Effector CD4-positive, alpha-beta T cell (primary cell): Measurements from ENCODE around the gene SKOR2.
"Not testable (repeated sequence)": the region's sequence is repeated elsewhere in the genome, so short reads cannot be mapped to it uniquely, and the experiment has no call there.

Experiments
- DNase-seq: peaks from one replicate; pipeline ENCODE4 v3.0.0-alpha.2; 2020

Gene SKOR2

DNA sequence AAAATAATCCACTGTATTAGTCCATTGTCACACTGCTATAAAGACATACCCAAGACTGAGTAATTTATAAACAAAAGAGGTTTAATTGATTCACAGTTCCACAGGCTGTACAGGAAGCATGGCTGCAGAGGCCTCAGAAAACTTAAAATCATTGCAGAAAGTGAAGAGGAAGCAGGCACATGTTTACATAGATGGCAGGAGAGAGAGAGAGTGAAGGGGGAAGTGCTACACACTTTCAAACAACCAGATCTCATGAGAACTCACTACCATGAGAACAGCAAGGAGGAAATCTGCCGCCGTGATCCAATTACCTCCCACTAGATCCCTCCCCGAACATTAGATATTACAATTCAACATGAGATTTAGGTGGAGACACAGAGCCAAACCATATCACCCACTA lies 55.5 kb downstream of the SKOR2 start:
- DNase-seq: not testable (repeated sequence)

DNA sequence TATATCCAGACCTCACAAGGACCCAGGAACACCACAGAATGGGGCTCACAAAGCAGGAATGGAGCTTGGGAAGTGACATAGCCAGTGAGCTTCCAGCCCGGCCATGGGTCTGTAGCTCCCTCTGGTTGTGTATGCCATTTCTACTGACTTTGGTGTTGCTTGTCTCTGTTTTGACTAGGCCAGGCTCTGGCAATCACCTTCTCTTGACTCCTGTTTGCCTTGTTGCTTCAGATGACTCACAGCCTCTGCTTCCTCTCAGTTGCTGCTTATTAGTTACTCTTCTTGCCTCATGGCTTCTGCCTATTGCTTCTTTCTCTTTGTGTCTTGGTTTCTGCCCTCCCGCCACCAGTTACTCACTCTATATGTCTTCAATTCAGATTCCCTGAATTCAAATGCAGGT lies 59.5 kb downstream of the SKOR2 start:
- no peak for DNase-seq

DNA sequence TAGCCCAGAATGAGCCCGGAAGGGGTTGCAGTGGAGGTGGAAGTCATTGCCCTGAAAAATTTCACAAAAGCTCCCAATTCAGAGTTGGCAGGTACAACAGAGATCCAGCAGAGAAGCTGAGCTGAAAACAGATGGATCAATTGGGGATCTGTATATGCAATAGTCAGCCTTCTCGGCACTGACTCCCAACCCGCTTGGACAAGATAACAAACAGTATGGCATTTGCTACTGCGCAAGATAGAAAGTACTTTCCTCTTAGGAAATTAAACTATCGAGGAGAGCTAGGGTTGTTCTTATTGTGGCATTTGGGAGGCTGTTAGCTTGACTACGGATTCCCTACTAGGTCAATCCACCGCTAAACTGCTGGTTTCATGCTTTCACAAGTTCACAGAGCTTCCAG lies 63.7 kb downstream of the SKOR2 start:
- DNase-seq: no peak

DNA sequence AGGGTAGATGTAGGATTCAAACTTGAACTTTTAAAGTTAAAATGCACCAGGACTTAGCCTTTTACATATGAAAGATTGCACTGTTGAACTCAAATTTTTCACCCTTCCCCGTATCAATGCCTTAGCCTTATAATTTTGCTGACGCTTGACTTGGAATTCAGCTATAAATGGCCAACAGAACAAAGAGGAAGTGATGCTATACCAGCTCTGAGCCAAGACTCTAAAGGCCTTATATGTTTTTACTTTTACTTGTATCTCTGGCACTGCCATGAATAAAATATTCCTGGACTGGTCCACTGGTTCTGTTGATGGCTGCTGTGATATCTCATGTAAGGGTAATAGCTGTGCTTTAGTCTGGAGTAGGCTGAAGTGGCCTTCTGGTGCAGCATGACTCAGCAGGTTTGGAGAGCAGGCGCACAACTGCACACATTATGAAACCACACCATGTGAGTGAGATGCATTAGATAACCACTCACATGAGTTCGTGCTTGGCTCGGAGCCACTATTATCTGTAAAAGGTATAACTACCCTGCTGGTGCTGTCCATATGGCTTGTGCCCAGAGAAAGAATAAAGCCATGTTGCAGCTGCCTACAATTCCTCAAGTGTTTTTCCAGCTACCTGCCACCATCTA lies 66.9 kb downstream of the SKOR2 start:
- DNase-seq: no peak

DNA sequence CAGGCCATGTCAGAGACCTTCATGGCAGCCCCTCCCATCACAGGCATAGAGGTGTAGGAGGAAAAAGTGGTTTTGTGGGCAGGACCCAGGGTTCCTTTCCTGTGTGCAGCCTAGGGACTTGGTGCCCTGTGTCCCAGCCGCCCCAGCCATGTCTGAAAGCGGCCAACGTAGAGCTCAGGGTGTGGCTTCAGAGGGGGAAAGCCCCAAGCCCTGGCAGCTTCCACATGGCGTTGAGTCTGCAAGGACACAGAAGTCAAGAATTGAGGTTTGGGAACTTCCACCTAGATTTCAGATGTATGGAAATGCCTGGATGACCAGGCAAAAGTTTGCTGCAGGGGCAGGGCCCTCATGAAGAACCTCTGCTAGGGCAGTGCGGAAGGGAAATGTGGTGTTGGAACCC lies 69.3 kb downstream of the SKOR2 start:
- not testable (repeated sequence) for DNase-seq

DNA sequence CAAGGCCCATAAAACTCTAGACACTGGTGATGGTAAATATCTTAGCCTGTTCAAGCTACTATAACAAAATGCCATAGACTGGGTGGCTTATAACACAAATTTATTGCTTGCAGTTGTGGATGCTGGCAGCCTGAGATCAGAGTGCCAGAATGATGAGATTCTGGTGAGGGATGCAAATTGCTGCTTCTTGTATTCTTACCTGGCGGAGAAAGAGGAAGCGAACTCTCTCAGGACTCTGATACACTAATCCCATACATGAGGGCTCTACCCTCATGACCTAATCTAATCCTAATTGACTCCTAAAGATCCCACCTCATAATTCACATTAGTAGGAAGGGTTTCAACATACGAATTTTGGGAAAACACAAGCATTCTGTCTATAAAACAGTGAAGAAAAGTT lies 70.7 kb downstream of the SKOR2 start:
- no peak for DNase-seq

DNA sequence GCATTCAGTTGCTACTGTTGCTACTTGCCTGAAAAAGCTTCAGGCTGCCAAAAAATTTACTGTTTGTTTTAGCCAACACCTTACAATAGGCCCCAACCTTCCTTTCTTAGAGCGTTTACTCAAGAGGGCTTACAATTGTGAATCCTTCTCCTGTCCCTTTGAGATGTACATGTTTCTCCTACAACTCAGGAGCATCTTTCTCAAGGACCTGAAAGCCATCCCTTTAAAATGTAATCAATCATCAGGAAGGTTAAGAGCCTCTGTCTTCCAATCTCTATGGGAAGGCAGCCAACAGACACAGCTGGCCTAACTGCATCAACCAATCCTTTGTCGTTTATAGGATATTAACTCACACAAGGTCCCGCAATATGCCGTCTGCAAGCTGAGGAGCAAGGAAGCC lies 71.9 kb downstream of the SKOR2 start:
- DNase-seq: no peak

DNA sequence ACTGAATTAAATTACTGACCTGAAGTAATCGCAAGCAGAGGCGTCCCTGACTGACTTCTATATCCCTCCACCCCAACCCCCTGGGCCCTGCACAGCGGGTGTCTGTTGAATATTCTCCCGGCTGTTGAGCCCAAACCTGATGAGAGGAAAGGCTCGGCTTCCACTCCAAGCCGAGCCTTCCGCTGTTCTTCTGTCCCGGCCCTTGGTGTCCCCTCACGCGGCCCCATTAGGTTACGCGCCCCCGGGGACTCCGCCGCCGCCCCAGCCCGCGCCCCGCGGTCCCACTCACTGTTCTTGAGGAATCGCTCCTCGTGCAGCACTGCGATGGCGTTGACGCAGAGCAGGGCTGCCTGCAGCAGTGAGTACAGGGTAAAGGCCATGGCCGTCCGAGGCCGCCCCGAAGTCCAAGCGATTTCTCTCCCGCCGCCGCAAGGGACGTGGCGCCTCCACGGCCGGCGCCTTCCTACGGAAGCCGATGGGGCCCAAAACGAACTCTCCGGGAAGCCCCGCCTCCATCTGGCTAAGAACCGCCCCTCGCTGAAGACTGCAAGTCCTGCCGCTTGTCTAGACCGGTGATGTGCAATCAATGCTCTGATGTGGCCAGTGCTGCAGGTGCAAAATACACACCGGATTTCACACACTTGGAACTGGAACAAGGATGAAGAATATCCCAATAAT lies 75.4 kb downstream of the SKOR2 start, which contains the start of gene IER3IP1:
Gene IER3IP1, minus strand, starts transcription at position 467 of the 678 bp plus-strand sequence. Its CDS starts 87 bp downstream, at position 380.
- peak; percentile 81 for DNase-seq

DNA sequence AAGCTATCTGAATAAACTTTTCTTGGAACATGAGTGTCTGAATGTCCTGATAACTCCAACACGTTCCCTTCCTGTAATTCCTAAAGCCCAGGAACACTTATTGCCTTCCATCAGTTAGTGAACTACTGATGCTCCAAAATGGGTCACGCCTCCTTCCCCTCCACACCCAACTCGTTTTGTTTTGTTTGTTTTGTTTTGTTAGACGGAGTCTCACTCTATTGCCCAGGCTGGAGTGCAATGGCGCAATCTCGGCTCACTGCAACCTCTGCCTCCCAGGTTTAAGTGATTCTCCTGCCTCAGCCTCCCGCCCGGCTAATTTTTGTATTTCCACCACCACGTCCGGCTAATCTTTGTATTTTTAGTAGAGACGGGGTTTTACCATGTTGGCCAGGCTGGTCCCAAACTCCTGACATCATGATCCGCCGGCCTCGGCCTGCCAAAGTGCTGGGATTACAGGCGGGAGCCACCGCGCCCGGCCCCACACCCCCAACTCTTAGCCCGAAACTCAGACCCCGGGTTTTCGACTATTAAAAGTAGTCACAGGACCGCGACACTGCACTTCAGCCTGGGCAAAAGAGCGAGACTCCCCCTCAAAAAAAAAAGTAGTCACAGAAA lies 76.1 kb downstream of the SKOR2 start:
- no peak for DNase-seq

DNA sequence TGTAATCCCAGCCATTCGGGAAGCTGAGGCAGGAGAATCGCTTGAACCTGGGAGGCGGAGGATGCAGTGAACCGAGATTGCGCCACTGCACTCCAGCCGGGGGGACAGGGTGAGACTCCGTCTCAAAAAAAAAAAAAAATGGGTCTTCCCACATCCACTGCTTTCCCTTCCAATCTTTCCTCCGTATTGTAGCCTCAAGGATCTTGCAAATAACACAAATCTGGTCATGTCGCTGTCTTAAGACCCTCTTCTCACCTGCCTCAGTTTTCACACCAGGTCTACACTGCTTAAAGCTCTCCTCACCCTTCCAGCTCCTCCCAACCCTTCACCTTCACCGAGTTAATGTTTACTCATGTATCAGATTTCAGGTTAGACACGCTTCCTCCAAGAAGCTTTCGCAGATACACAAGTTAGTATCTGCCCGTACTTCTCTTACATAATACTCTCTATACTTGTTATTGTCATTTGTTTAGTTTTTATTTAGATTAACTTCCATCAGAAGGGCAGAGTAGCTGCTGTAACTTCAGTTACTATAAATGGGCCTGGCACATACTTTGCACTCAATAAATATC lies 76.8 kb downstream of the SKOR2 start:
- no peak for DNase-seq

DNA sequence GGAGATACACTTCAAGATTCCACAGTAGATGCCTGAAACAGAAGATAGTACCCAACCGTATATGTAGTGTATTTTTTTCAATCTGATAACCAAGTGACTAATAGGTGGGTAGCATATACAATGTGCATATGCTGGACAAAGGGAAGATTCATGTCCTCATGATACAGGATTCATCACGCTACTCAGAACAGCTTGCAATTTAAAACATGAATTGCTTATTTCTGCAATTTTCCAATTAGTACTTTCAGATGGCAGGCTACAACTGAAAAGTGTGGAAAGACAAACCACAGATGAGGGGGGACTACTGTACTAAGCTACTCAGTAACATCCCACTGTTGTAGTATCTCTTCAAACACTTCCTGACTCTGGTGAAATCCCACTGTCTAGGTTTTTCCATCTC lies 79.0 kb downstream of the SKOR2 start:
- DNase-seq: no peak

DNA sequence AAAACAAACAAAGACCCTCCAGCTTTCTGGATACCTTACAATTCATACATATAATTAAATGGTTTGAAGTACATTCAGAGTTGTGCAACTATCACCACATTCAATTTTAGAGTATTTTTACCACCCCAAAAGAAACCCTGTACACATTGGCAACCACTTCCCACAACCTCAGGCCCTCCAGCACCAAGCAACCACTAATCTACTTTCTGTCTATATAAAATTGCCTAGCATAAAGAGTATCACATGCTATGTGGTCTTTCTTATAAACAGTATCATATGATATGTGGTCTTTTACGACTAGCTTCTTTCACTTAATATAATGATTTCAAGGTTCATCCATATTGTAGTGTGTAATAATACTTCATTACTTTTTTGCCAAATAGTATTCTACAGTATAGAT lies 82.5 kb downstream of the SKOR2 start:
- no peak for DNase-seq

DNA sequence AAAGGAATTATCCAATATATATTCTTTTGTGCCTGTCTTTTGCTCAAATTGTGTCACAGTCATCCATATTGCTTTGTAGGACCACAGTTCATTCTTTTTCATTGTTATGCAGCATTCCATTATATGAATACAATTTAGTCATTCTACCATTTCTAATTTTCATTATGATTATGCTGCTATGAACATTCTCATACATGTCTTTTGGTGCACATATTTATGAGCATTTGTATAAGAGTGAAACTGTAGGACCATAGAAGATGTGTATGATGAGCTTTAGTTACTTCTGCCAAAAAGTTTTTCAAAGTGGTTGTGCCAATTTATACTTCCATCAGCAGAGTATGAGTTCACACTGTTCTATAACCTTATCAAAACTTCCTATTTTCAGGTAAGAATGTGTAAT lies 83.0 kb downstream of the SKOR2 start:
- DNase-seq: no peak

DNA sequence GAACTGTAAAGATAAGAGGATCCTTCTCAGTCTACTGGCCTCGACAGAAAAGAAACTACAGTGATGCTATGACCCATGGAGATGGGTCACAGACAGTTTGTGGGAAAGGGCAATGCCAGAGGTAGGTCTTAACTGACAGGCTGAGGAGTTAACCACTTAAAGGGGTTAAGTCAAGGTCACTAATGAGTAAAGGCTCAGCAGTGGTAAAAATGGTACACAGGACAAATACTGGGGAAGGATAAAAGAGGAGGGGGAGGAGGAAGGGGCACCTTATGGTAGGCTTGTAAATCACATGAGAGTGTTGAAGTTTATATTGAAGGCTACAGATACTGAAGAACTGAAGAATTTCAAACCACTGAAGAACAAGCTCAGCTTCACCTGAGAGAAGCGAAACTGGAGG lies 85.2 kb downstream of the SKOR2 start:
- no peak for DNase-seq

DNA sequence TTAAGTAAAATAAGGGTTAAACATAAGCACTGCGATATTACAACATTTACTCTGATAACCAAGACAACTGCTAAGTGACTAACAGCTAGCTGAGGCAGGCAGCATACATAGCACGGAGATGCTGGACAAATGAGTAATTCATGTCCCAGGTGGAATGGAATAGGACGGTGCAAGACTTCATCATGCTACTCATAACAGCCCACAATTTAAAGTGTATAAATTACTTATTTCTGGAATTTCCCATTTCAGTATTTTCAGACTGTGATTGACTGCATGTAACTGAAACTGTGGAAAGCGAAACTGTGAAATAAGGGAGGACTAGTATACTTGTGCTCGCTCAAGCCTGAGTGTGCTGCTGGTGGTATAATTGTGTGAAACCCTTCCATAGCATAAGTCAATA lies 88.2 kb downstream of the SKOR2 start:
- DNase-seq: no peak

DNA sequence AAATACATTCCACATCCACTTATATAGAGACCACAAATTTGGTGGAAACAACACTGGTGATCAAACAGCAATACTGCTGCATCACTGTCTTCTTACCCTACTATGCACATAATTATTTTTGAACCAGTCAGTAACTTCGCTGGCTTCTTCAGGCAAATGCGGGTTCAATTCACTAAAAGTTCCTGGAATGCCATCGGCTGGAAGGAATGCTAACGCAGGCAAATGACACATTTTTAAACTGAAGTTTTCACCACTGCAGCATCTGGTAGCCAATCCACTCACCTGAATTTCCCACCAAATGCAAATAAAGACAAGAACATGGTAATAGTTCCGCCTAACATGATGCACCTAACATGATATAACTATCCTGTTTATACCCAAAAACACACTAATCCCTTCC lies 91.2 kb downstream of the SKOR2 start:
- DNase-seq: no peak

DNA sequence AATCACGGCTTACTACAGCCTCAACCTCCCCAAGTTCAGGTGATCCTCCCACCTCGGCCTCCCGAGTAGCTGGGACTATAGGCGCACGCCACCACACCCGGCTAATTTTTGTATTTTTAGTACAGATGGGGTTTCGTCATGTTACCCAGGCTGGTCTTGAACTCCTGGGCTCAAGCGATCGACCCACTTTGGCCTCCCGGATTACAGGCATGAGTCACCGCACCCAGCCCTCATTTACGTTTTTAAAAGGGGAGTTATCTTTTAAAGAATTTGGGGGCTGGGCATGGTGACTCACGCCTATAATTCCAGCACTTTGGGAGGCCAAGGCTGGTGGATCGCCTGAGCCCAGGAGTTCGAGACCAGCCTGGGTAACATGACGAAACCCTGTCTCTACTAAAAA lies 93.1 kb downstream of the SKOR2 start:
- DNase-seq: not testable (repeated sequence)
